Hematopoietic multipotent progenitor cell treated with erythropoietin and hydrocortisone succinate and interleukin-3 and kit ligand, for 15 days (in vitro differentiated cells): Measurements from ENCODE around the gene SLC12A7.

Source experiments
- DNase-seq: peaks from one replicate; pipeline ENCODE4 v3.0.0-alpha.2; 2015; ENCODE audit warnings: low spot score

The SLC12A7 gene

GRCh38 chr5:1018596-1018995 lies 93.3 kb downstream of the SLC12A7 start:
- no peak for DNase-seq

GRCh38 chr5:1017691-1018455 lies 94.0 kb downstream of the SLC12A7 start:
- DNase-seq, result no peak

GRCh38 chr5:1017056-1017455 lies 94.8 kb downstream of the SLC12A7 start:
- no peak for DNase-seq

- DNase-seq, result no peak
Observed at GRCh38 chr5:1016476-1016875, 95.4 kb downstream of the SLC12A7 start.

GRCh38 chr5:1016036-1016435 lies 95.8 kb downstream of the SLC12A7 start:
- DNase-seq, result no peak

- no peak for DNase-seq
Observed at GRCh38 chr5:1015507-1015906, 96.4 kb downstream of the SLC12A7 start.

GRCh38 chr5:1014781-1015221 lies 97.1 kb downstream of the SLC12A7 start:
- no peak for DNase-seq

- DNase-seq, result no peak
Observed at GRCh38 chr5:1014346-1014745, 97.5 kb downstream of the SLC12A7 start.

- DNase-seq, result no peak
Observed at GRCh38 chr5:1013948-1014301, 97.9 kb downstream of the SLC12A7 start.

GRCh38 chr5:1013238-1013947 lies 98.5 kb downstream of the SLC12A7 start:
- no peak for DNase-seq

- DNase-seq, result no peak
Observed at GRCh38 chr5:1012900-1013237, 99.0 kb downstream of the SLC12A7 start.

- DNase-seq, result no peak
Observed at GRCh38 chr5:1012313-1012841, 99.5 kb downstream of the SLC12A7 start.

GRCh38 chr5:1011741-1012312 lies 100.0 kb downstream of the SLC12A7 start:
- DNase-seq, result no peak

- DNase-seq, result no peak
Observed at GRCh38 chr5:1011226-1011631, 100.6 kb downstream of the SLC12A7 start.

GRCh38 chr5:1010641-1011046 lies 101.2 kb downstream of the SLC12A7 start:
- DNase-seq, result no peak

- no peak for DNase-seq
Observed at GRCh38 chr5:1010181-1010510, 101.7 kb downstream of the SLC12A7 start.

- DNase-seq, result no peak
Observed at GRCh38 chr5:1009359-1010180, 102.3 kb downstream of the SLC12A7 start.

GRCh38 chr5:1008451-1009358 lies 103.2 kb downstream of the SLC12A7 start, which contains the start of gene NKD2:
NKD2 (plus strand) TSS chr5:1008802; CDS start chr5:1009058, 256 bp downstream.
- DNase-seq, result no peak

- no peak for DNase-seq
Observed at GRCh38 chr5:1007681-1008450, 104.0 kb downstream of the SLC12A7 start.

GRCh38 chr5:1007221-1007680 lies 104.6 kb downstream of the SLC12A7 start:
- no peak for DNase-seq
